ENCODE results near the gene LRRC3B.

LRRC3B gene

DNA sequence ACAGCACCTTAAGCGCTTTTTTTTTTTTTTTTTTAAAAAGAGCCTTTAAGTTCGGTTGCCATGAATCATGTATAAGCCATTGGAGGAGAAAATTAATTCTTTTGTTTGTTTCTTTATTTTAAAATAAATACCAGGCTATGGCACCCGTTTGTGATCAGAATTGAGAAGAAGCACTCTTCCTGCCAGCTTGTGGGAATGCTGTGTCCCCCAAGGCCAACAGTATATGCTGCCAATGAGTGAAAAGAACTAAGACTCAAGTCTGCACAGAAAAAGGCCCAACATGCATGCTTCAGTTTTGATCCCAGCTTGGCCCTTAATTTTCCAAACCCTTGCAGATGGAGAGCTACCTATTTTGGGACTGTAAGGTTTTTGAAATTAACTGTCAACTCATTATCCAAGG is 90.5 kb downstream of the LRRC3B start:
- no peak for DNase-seq

DNA sequence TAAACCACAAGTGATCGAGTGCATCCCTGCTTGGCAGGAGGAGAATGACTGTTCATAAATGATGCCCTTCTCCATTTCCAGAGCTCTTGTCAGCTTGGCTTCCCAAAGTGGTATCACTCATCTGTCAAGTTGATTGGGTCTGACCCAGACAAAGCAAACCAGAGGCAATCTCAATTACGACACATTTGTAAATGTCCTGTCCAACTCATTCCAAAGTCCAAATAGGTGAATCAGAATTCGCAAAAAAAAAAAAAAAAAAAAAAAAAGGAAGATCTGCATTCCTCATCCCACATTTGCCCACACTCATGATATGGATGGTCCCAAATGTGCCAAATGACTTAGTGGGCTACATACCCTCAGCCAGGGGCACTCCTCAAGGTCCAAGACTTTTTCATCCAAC is 91.9 kb downstream of the LRRC3B start:
- no peak for DNase-seq

DNA sequence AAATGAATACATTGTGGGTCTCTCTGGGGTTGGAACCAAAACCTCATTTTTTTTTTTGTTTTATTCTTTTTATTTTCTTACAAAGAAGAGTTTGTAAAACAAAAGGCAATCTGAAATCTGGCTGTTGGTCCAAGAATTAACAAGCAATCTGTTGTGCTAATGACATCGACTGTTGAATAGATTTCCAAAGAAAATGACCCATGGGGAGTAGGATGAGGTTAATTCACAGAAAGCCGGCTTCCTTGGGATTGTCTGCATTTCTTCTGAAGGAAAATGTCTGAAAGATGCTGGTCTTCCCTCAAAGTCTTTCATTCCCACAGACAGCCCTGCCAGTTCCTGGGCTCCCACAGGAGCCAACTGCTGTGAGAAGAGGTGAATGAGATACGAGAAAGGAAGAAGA is 92.9 kb downstream of the LRRC3B start:
- no peak for DNase-seq

- DNase-seq = no peak
Measured at GRCh38 chr3:26718315-26718714, 95.7 kb downstream of the LRRC3B start.

GRCh38 chr3:26719134-26719533 is 96.6 kb downstream of the LRRC3B start:
- peak in 1 of 3 experiments; percentile 22 for DNase-seq

DNA sequence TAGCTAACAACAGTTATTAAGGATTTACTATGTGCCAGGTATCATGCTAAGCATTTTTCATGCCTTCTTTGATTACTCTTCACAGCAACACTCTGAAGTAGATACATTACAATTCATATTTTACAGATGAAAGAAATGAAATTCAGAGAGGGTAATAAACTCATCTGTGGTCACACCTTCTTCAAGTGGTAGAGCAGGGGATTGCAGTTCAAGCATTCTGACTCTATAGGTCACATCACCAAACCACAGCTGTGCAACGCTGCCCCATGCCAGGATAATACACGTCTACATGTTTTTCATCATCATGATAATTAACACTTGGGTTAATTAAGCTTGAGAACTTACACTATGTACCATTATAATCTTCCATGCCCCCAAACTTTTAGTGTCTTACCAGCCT is 98.5 kb downstream of the LRRC3B start:
- DNase-seq = no peak

DNA sequence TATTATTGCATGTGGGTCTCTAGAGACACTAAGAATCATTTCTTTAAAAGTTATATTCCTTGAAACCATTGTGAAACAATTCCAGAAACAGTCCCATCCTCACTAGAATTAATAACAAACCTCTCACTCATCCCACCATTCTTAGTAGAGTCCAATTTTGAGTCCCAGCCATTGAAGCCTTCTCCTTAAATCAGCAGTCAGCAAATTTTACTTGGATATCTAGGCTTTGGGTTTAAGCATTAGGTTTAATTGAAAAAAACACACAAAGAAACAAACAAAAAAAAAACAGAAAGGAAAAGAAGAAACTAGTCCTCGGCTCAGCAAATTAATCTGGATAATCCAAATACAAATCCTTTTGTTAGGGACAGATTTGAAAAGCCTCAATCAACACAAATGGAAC is 109.3 kb downstream of the LRRC3B start:
- no peak for DNase-seq

GRCh38 chr3:26750263-26750662 is 127.7 kb downstream of the LRRC3B start:
- DNase-seq = no peak

- no peak for DNase-seq
Measured at GRCh38 chr3:26752466-26752865, 129.9 kb downstream of the LRRC3B start.

- DNase-seq = no peak
Measured at GRCh38 chr3:26753095-26753494, 130.5 kb downstream of the LRRC3B start.

DNA sequence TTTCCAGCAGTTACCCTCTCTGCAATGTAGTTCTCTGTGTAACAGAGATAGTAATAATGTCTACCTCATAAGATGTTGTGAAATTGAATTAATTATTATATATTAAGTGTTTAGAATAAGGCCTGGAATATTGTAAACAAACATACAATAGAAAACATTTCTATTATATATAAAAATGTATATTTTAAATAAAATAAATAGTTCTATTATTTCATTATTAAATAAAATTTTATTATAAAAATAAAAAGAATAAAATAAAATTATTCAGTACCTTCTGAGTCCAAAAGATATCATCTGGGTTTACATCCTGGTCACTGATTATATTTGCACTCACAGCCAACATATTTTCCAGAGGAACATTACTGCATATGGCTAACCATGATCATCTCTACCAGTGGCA is 135.4 kb downstream of the LRRC3B start:
- no peak for DNase-seq

Measured in NCI-H1417 (cell line).